HG02870 (cell line): Measurements from ENCODE around the gene LINC01488.

Experiments
- ATAC-seq: cut with Tn5 transposase; IDR thresholded peaks from one replicate; pipeline ENCODE4 v1.9.1; 2021; ENCODE audit warnings: mild to moderate bottlenecking, moderate library complexity; ENCODE audit not compliant: unreplicated experiment

Gene LINC01488

GRCh38 chr11:69481393-69481844 lies at the start of gene LINC01488:
TSS of gene LINC01488 (plus strand) at chr11:69481663.
- no peak for ATAC-seq

- ATAC-seq: no peak
These were observed 49.3 kb upstream of the LINC01488 start for GRCh38 chr11:69431893-69432738.

GRCh38 chr11:69433741-69434140 lies 47.7 kb upstream of the LINC01488 start:
- ATAC-seq: no peak

GRCh38 chr11:69434471-69434931 lies 47.0 kb upstream of the LINC01488 start:
- ATAC-seq: no peak

- no peak for ATAC-seq
These were observed 46.1 kb upstream of the LINC01488 start for GRCh38 chr11:69435161-69435986.

GRCh38 chr11:69436041-69436982 lies 45.2 kb upstream of the LINC01488 start:
- ATAC-seq: no peak

GRCh38 chr11:69437001-69437875 lies 44.2 kb upstream of the LINC01488 start:
- no peak for ATAC-seq

GRCh38 chr11:69437876-69438205 lies 43.6 kb upstream of the LINC01488 start:
- no peak for ATAC-seq

- ATAC-seq: no peak
These were observed 43.1 kb upstream of the LINC01488 start for GRCh38 chr11:69438286-69438920.

GRCh38 chr11:69439127-69439526 lies 42.3 kb upstream of the LINC01488 start:
- no peak for ATAC-seq

GRCh38 chr11:69439651-69440464 lies 41.6 kb upstream of the LINC01488 start:
- ATAC-seq: no peak

GRCh38 chr11:69440876-69441275 lies 40.6 kb upstream of the LINC01488 start:
- no peak for ATAC-seq

GRCh38 chr11:69442012-69442806 lies 39.3 kb upstream of the LINC01488 start:
- ATAC-seq: no peak

- no peak for ATAC-seq
These were observed 38.7 kb upstream of the LINC01488 start for GRCh38 chr11:69442807-69443137.

- peak; percentile 87 for ATAC-seq
These were observed 38.1 kb upstream of the LINC01488 start for GRCh38 chr11:69443138-69443967.

GRCh38 chr11:69443968-69444364 lies 37.5 kb upstream of the LINC01488 start:
- no peak for ATAC-seq
